Measurements from ENCODE around the gene KLHL15. TPM values are rescaled to one million over a fixed set of nuclear protein-coding genes. Genes with fewer than 3 reads are reported as not detected.

The KLHL15 gene
- total and polyA plus RNA-seq, 2 of the 4 experiments (the other 2 are of a cell fraction) = 2.4 to 7.5 TPM

GRCh38 chrX:24025741-24026403 lies 1.1 kb downstream of the KLHL15 start:
- Histone ChIP-seq H3K79me1 (ENCODE audit: low read depth in 1 of 2, low read length in 2 of 2) (peaks cover 0 to 3% of the 10 kb centered on the region in 2 experiments; a peak in 1 of 4 replicates), H3K23ac (ENCODE audit: low read depth, low read length) (peak overlapping the region; percentile 62), H4K20me1 (ENCODE audit: insufficient read depth, low read length) (no peaks in the 10 kb centered on the region), H4K5ac (ENCODE audit: low read depth, low read length) (peak overlapping the region; percentile 99), H2BK15ac (ENCODE audit: low read depth, low read length) (peak overlapping the region; percentile 57; the same call in 2 of the 3 replicates), H3K4me2 (ENCODE audit: low read depth, low read length) (peak overlapping the region; percentile 88), H3K14ac (replicated peaks; ENCODE audit: low read depth, low read length) (peak overlapping the region; percentile 17), H3K27ac (ENCODE audit: insufficient read depth, low read length) (peak overlapping the region; percentile 100), H3K9me3 (ENCODE audit: control insufficient read depth, insufficient read depth, low read length) (no peaks in the 10 kb centered on the region), H3K4ac (ENCODE audit: low read depth, low read length) (peak overlapping the region; percentile 62), H2AFZ (replicated peaks; ENCODE audit: low read length, poor library complexity) (peak overlapping the region; percentile 62), H2BK120ac (ENCODE audit: low read depth, low read length) (peak overlapping the region; percentile 11), H2AK9ac (replicated peaks; ENCODE audit: low read depth, low read length, poor library complexity) (peak overlapping the region; percentile 74), H3K18ac (ENCODE audit: low read depth, low read length) (peak overlapping the region; percentile 87), H3K9ac (ENCODE audit: low read depth, low read length) (peak overlapping the region; percentile 95), H3K4me3 (ENCODE audit: insufficient read depth, low read depth, low read length) (peak overlapping the region; percentile 85), H2BK5ac (ENCODE audit: low read depth, low read length, poor library complexity, severe bottlenecking) (peak overlapping the region; percentile 94), H2BK20ac (ENCODE audit: low read depth, low read length) (peak overlapping the region; percentile 43; the same call in 1 of the 2 replicates), H3K27me3 (ENCODE audit: control insufficient read depth, insufficient read depth, low read length) (peaks cover 2% of the 10 kb centered on the region), H3K56ac (ENCODE audit: extremely low read depth, insufficient read depth, low read length) (peak overlapping the region; percentile 64), H4K8ac (ENCODE audit: low read depth in 2 of 2, low read length in 2 of 2) (peak overlapping the region; percentile 64 to 80), H3K4me1 (ENCODE audit: control insufficient read depth, insufficient read depth, low read length) (no peaks in the 10 kb centered on the region), H3K36me3 (ENCODE audit: control insufficient read depth, insufficient read depth, low read length) (no peaks in the 10 kb centered on the region), H3K9me1 (ENCODE audit: insufficient read depth, low read length) (no peaks in the 10 kb centered on the region; the same call in 1 of the 2 replicates), H2AK5ac (ENCODE audit: low read depth, low read length) (peak overlapping the region; percentile 24; the same call in 1 of the 2 replicates), H4K91ac (ENCODE audit: insufficient read depth, low read depth, low read length) (peak overlapping the region; percentile 57)
- dilution Hi-C loops (cut with HindIII; ENCODE audit: low sequenced_read_pairs, unreplicated experiment) (no loop called here), intact Hi-C loops (cut with micrococcal nuclease) (loop anchor here (1.0 to 5.0 kb wide), 2 partner anchors 28 to 244 kb away; partner anchors contain the start of genes EIF2S3 and SAT1), in situ Hi-C loops (cut with MboI; ENCODE audit: low sequenced_read_pairs) (no loop called here)
- DNase-seq (peak; percentile 81), ATAC-seq (ENCODE audit: low read depth) (peak; percentile 13)
- TF ChIP-seq ELK1 (IDR thresholded peaks at IDR 0.05; ENCODE audit: borderline replicate concordance, low read depth, low read length) (no peak), RAD21 (IDR thresholded peaks at IDR 0.05; ENCODE audit: low read length) (no peak), SMC3 (IDR thresholded peaks at IDR 0.05; ENCODE audit: low read depth, low read length) (no peak), CEBPB (IDR thresholded peaks at IDR 0.05; ENCODE audit: low read depth, low read length) (peak; percentile 97)
- CTCF ChIA-PET = interaction anchor here (1.9 kb wide), 1 partner anchor 29 kb away, joined by 12 read pairs; the partner anchor contains the start of gene EIF2S3
- POLR2A ChIA-PET (ENCODE audit: unreplicated experiment) = interaction anchor here (0.6 to 0.9 kb wide), 2 partner anchors 29 to 116 kb away, joined by 4 to 13 read pairs; partner anchors contain the start of gene EIF2S3
- no TSS peak for BruUV-seq (replicated peaks)
- 50% methylated on average over 19 of the region's 46 CpGs; no CpG with 5 or more reads in 1 of the 2 experiments for WGBS, 2 experiments (ENCODE audit: extremely low coverage in 2 of 2, insufficient read length in 1 of 2)
